ENCODE measurements around the gene VSIR.

- no peak for TF ChIP-seq CTCF (IDR thresholded peaks at IDR 0.05)
- no peak for TF ChIP-seq POLR2A (IDR thresholded peaks at IDR 0.05)
These were observed 36.1 kb downstream of the VSIR start for GRCh38 chr10:71737001-71737833.
